Breast epithelium (tissue), 4 donors: Measurements from ENCODE around the gene TIAM1. TPM values are rescaled to one million over a fixed set of nuclear protein-coding genes. Genes with fewer than 3 reads are reported as not detected.

Experiments used
- DNase-seq, 2 donors: peaks; one replicate each; pipeline ENCODE4 v3.0.0-alpha.2; 2019; ENCODE audit warnings: low spot score in 2 of 2
- H3K27ac ChIP-seq, 2 donors: fragments of 200-600 bp; sonication (generic) in 1 of 2; one replicate each; pipeline ENCODE4 v1.5.1; 2016 to 2019; ENCODE audit warnings: mild to moderate bottlenecking in 1 of 2
- H3K27me3 ChIP-seq, 2 donors: fragments of 200-600 bp; sonication (generic) in 1 of 2; one replicate each; pipeline versions ENCODE4 v1.5.1 to v1.6.0; 2017 to 2019; ENCODE audit warnings: control low read depth in 1 of 2, mild to moderate bottlenecking in 1 of 2
- H3K36me3 ChIP-seq: fragments of 200-600 bp; one replicate; pipeline ENCODE4 v1.5.1; 2019
- H3K4me1 ChIP-seq, 2 donors: fragments of 200-600 bp; sonication (generic); one replicate each; pipeline ENCODE4 v1.5.1; 2016 to 2019; ENCODE audit warnings: control low read depth in 1 of 2
- H3K4me3 ChIP-seq, 3 donors: fragments of 200-600 bp; sonication (generic); 1 replicate in 2 of 3; 2 replicates in 1 of 3; pipeline ENCODE4 v1.5.1; 2016 to 2019; ENCODE audit warnings: mild to moderate bottlenecking in 3 of 3, moderate library complexity in 2 of 3
- H3K9me3 ChIP-seq, 2 donors: fragments of 200-600 bp; sonication (generic) in 1 of 2; one replicate each; pipeline ENCODE4 v1.5.1; 2016 to 2019; ENCODE audit warnings: control low read depth in 1 of 2
- CTCF ChIP-seq, 3 donors: fragments of 450-650 bp; IDR thresholded peaks; one replicate each; pipeline ENCODE4 v1.5.1; 2016 to 2017; ENCODE audit warnings: antibody characterized with exemption in 3 of 3, mild to moderate bottlenecking in 3 of 3, moderate library complexity in 3 of 3
- POLR2A ChIP-seq: fragments of 450-650 bp; IDR thresholded peaks from one replicate; pipeline ENCODE4 v1.6.1; 2016; ENCODE audit warnings: antibody characterized with exemption, mild to moderate bottlenecking, moderate library complexity
- POLR2AphosphoS5 ChIP-seq, 3 donors: sonication (generic); formaldehyde crosslinking; IDR thresholded peaks; one replicate each; pipeline ENCODE4 v1.6.1; 2017; ENCODE audit warnings: antibody characterized with exemption in 3 of 3
- intact Hi-C: fragments of 100-400 bp; cut with DNase I; formaldehyde crosslinking; loops from one replicate; pipeline ENCODE4 v1.15.1; 2023; ENCODE audit warnings: low total_unique reads
- total RNA-seq, 3 donors: library from RNA; depleted of rRNA; stranded (reverse); fragments of >200 nt; gene quantifications; one replicate each; pipeline ENCODE4 v1.1.0, GENCODE V29; 2016

The TIAM1 gene
- total RNA-seq, 3 donors from 2014 or later: 10.6 to 17.7 (median 11.8) TPM

DNA sequence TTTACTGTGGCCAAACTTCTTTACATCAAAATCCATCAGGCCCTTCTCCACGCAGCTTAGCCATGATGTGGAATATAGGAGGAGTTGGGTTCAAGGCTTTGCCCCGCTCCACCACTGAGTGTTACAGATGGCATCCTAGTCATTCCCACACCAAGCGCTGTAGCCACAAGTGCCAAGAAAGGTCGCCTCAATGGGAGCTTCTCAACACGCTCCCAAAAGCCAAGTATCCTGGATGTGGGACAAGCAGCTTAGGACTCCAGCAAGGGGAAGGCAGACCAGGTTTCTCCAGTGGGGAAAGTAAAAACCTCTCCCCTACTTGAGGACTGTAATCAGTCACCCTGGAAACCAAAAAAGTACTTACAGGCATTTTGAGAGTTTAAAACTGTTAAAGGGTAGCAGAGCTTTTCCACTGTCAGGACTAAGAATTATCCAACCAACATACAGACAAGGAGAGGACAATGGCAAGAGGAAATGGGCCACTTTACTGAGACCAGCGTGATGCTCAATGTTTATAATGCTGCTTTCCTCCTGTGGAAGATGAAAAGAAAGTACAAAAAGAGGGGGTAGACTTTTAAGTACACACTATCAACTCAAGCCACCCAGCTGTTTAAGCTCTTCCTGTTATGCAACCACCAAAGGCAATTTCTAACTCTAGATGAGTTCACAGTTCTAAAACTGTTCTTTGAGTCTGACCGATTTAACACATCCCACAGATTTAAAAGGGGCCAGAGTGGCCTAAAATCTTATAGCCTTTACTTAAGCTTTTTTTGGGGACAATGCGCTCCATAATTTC is 185.1 kb downstream of the TIAM1 start:
- intact Hi-C loops: no loop called here
- no peak for DNase-seq
- H3K27me3 ChIP-seq: no peaks in the 10 kb centered on the region
- H3K36me3 ChIP-seq: no peaks in the 10 kb centered on the region
- no peaks in the 10 kb centered on the region for H3K4me1 ChIP-seq
- no peak overlapping the region for H3K4me3 ChIP-seq
- H3K27ac ChIP-seq: no peak overlapping the region
- peaks cover 16 to 20% of the 10 kb centered on the region in 2 donors for H3K9me3 ChIP-seq
- TF ChIP-seq POLR2AphosphoS5 (IDR thresholded peaks at IDR 0.05) (no peak), CTCF (IDR thresholded peaks at IDR 0.05) (no peak), POLR2A (no peak)

DNA sequence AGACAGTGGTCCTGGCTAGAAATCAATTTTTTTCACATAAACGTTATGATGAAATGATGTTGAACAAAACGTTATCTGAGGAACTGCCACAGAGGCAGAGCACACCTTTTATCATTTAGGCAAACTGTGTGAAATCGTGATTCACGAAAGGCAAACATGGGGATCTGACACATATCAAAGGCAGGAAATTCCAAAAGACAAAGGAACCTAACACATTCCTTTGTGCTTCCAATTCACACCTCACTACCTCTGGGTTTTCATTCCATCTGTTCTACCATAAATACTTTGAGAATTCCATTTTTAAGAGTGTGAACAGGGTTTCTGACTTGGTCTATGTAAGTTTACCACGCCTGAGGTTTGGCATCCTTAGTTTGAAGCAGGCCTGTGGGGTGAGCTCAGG is 186.3 kb downstream of the TIAM1 start:
- TF ChIP-seq CTCF (IDR thresholded peaks at IDR 0.05): no peak
- no peak for TF ChIP-seq POLR2A
- no peak for DNase-seq
- no peak overlapping the region for H3K27ac ChIP-seq

GRCh38 chr21:31156662-31157061 is 187.4 kb downstream of the TIAM1 start:
- no peak overlapping the region for H3K4me3 ChIP-seq
- TF ChIP-seq POLR2A (no peak), CTCF (IDR thresholded peaks at IDR 0.05) (no peak), POLR2AphosphoS5 (IDR thresholded peaks at IDR 0.05) (no peak)

More for the DNA sequence above, 186.3 kb downstream of the TIAM1 start:
- H3K4me1 ChIP-seq: no peaks in the 10 kb centered on the region
- H3K4me3 ChIP-seq: no peak overlapping the region
- H3K9me3 ChIP-seq: peaks cover 16 to 20% of the 10 kb centered on the region in 2 donors
- intact Hi-C loops: no loop called here
- H3K36me3 ChIP-seq: no peaks in the 10 kb centered on the region
- no peaks in the 10 kb centered on the region for H3K27me3 ChIP-seq

GRCh38 chr21:31156169-31156568 is 187.9 kb downstream of the TIAM1 start:
- no peaks in the 10 kb centered on the region for H3K4me1 ChIP-seq
- intact Hi-C loops: no loop called here
- no peak for TF ChIP-seq POLR2A
- no peak for TF ChIP-seq CTCF (IDR thresholded peaks at IDR 0.05)
- no peak for TF ChIP-seq POLR2AphosphoS5 (IDR thresholded peaks at IDR 0.05)
- peaks cover 16 to 20% of the 10 kb centered on the region in 2 donors for H3K9me3 ChIP-seq
- H3K4me3 ChIP-seq: no peak overlapping the region
- no peaks in the 10 kb centered on the region for H3K27me3 ChIP-seq
- H3K36me3 ChIP-seq: no peaks in the 10 kb centered on the region
- no peak overlapping the region for H3K27ac ChIP-seq
- no peak for DNase-seq

More at GRCh38 chr21:31156662-31157061, 187.4 kb downstream of the TIAM1 start:
- Histone ChIP-seq H3K27ac (no peak overlapping the region), H3K27me3 (no peaks in the 10 kb centered on the region), H3K36me3 (no peaks in the 10 kb centered on the region), H3K9me3 (peaks cover 16 to 20% of the 10 kb centered on the region in 2 donors), H3K4me1 (no peaks in the 10 kb centered on the region)
- DNase-seq: no peak
- intact Hi-C loops: no loop called here

DNA sequence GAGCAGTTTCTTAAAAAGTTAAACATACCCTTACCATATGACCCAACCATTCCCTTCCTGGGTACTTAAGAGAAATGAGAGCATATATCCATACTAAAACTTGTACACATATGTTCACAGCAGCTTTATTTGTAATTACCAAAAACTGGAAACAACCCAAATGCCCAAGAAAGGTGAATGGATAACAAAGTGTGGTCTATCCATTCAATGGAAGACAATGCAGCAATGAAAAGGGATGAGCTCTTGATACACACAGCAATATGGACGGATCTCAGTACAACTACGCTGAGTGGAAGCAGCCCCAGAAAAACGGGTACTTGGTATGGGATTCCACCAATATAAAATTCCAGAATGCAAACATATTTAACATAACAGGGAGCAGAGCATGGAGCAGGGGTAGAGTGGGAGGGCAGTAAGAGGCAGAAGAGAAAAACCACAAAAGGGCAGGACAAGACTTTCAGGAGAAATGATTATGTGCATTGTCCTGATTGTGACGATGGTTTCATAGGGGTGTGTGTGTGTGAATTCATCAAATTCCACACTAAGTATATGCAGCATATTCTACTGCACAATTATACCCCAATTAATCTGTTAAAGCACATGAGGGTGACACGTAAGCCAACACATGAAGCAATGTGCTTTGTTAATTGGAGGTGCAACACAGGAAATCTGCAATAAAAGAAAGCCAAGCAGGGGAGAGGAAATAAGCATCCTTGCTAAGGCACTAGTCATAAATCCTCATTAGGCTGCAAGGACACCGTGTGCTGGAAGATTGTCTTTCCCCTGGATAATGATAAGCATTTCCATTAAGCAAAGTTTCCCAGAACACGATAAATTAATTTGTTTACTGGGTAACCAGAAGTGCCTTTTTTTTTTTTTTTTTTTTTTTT is 192.7 kb downstream of the TIAM1 start:
- H3K4me1 ChIP-seq: no peaks in the 10 kb centered on the region
- no peak for DNase-seq
- no peak overlapping the region for H3K27ac ChIP-seq
- no peaks in the 10 kb centered on the region for H3K27me3 ChIP-seq
- H3K9me3 ChIP-seq: peaks cover 9 to 11% of the 10 kb centered on the region in 2 donors
- no peak for TF ChIP-seq CTCF (IDR thresholded peaks at IDR 0.05)
- TF ChIP-seq POLR2A: no peak
- intact Hi-C loops: no loop called here
- H3K4me3 ChIP-seq: no peak overlapping the region
- no peaks in the 10 kb centered on the region for H3K36me3 ChIP-seq
